Upper lobe of left lung (tissue), 4 donors: ENCODE data around the gene CRACDL.

ENCODE experiments used
- EP300 ChIP-seq, 4 donors: sonication (generic); formaldehyde crosslinking; IDR thresholded peaks; one replicate each; pipeline ENCODE4 v1.5.1; 2017; ENCODE audit warnings: antibody characterized with exemption in 4 of 4, control low read depth in 2 of 4
- POLR2A ChIP-seq, 4 donors: fragments of 450-650 bp; IDR thresholded peaks; one replicate each; pipeline ENCODE4 v1.5.1; 2016 to 2017; ENCODE audit warnings: antibody characterized with exemption in 4 of 4, mild to moderate bottlenecking in 2 of 4
- POLR2AphosphoS5 ChIP-seq, 2 donors: sonication (generic); formaldehyde crosslinking; IDR thresholded peaks; one replicate each; pipeline ENCODE4 v1.5.1; 2017; ENCODE audit warnings: antibody characterized with exemption in 2 of 2
- TF ChIP-seq, protein P1 (sequence below), 6 experiments: fragments of 450-650 bp in 4 of 6; fragments of 200-600 bp in 2 of 6; sonication (generic) in 2 of 6; IDR thresholded peaks; one replicate each; pipeline ENCODE4 v1.5.1; 2016 to 2019; ENCODE audit warnings: antibody characterized with exemption in 6 of 6

DNA sequence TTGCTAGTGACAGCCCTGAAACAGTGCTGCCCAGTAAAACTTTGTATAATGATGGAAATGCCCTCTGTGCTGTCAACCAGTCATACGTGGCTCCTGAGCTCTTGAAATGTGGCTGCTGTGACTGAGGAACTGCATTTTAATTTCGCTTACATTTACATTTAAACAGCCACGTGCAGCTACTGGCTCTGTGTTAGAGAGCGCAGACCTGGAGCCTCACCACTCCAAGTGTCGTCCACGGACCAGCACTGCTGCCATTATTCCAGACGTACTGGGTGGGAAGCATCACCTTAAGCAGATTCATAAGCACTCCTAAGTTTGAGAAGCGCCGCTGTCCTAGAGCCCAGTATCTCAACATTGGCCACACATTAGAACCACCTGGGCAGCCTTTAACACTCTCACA is 128.1 kb downstream of the CRACDL start:
- TF ChIP-seq POLR2A (IDR thresholded peaks at IDR 0.05) (no peak), POLR2AphosphoS5 (IDR thresholded peaks at IDR 0.05) (no peak), EP300 (IDR thresholded peaks at IDR 0.05) (no peak)
- TF ChIP-seq, protein P1, sequence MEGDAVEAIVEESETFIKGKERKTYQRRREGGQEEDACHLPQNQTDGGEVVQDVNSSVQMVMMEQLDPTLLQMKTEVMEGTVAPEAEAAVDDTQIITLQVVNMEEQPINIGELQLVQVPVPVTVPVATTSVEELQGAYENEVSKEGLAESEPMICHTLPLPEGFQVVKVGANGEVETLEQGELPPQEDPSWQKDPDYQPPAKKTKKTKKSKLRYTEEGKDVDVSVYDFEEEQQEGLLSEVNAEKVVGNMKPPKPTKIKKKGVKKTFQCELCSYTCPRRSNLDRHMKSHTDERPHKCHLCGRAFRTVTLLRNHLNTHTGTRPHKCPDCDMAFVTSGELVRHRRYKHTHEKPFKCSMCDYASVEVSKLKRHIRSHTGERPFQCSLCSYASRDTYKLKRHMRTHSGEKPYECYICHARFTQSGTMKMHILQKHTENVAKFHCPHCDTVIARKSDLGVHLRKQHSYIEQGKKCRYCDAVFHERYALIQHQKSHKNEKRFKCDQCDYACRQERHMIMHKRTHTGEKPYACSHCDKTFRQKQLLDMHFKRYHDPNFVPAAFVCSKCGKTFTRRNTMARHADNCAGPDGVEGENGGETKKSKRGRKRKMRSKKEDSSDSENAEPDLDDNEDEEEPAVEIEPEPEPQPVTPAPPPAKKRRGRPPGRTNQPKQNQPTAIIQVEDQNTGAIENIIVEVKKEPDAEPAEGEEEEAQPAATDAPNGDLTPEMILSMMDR (IDR thresholded peaks at IDR 0.05) = no peak
